ENCODE measurements around the gene NARF. TPM values are rescaled to one million over a fixed set of nuclear protein-coding genes. Genes with fewer than 3 reads are reported as not detected.

The NARF gene
- total RNA-seq, 1 experiment from 2014 or later, result 59.5 TPM

DNA sequence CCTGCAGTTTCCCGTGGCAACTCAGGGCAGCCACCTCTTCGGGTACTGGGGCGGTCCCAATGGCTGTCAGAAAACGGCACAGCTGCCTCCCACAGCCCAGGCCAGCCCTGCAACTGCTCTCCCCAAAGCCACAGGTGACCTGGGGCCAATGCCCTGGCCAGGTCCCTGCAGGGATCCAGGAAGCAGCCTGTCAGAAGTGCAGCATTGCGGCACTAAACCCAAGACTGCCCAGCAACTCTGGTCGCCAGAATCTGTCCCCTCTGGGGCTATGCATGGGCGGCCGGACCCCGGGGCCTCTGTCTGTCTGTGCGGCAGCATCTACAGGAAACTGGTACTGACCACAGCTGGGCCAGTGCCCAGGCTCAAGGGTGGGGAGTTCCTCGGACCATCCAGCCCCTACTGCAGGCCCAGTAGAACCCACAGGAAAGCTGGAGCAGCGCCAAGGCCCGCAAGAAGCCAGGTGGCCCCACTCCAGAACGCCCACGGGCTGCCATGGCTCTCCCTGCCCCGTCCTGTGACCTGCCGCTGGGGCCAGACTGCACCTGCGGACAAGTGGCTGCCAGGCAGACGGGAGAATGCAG lies 13.5 kb upstream of the NARF start:
- Histone ChIP-seq H3K4me2 (ENCODE audit: low read length) (no peak overlapping the region), H3K4me1 (ENCODE audit: insufficient read depth, low read length) (peaks cover 8% of the 10 kb centered on the region), H4K20me1 (ENCODE audit: low read length) (no peaks in the 10 kb centered on the region), H3K4me3 (ENCODE audit: low read length) (no peak overlapping the region), H2AFZ (ENCODE audit: low read length) (no peak overlapping the region), H3K9ac (ENCODE audit: low read length) (no peak overlapping the region), H3F3A (ENCODE audit: low read length, unreplicated experiment) (no peaks in the 10 kb centered on the region), H3K36me3 (ENCODE audit: low read depth, low read length) (no peaks in the 10 kb centered on the region), H3K27me3 (ENCODE audit: low read length) (no peaks in the 10 kb centered on the region), H3K27ac (ENCODE audit: low read length) (no peak overlapping the region), H3K79me2 (ENCODE audit: low read length) (peaks cover 11% of the 10 kb centered on the region), H3K9me3 (ENCODE audit: low read length) (no peaks in the 10 kb centered on the region), H3K9me2 (replicated peaks; ENCODE audit: low read length) (no peaks in the 10 kb centered on the region)
- POLR2A ChIA-PET (ENCODE audit: unreplicated experiment), result no interaction called here
- no peak for ATAC-seq
- no peak for TF ChIP-seq EZH2phosphoT487 (IDR thresholded peaks at IDR 0.05; ENCODE audit: borderline replicate concordance, low read length)
- TF ChIP-seq, protein P1, sequence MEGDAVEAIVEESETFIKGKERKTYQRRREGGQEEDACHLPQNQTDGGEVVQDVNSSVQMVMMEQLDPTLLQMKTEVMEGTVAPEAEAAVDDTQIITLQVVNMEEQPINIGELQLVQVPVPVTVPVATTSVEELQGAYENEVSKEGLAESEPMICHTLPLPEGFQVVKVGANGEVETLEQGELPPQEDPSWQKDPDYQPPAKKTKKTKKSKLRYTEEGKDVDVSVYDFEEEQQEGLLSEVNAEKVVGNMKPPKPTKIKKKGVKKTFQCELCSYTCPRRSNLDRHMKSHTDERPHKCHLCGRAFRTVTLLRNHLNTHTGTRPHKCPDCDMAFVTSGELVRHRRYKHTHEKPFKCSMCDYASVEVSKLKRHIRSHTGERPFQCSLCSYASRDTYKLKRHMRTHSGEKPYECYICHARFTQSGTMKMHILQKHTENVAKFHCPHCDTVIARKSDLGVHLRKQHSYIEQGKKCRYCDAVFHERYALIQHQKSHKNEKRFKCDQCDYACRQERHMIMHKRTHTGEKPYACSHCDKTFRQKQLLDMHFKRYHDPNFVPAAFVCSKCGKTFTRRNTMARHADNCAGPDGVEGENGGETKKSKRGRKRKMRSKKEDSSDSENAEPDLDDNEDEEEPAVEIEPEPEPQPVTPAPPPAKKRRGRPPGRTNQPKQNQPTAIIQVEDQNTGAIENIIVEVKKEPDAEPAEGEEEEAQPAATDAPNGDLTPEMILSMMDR (conservative IDR thresholded peaks at IDR 0.05; ENCODE audit: low read depth, low read length), result no peak
- no peak for TF ChIP-seq EZH2 (IDR thresholded peaks at IDR 0.05; ENCODE audit: low read length, unreplicated experiment)
- BruUV-seq (replicated peaks), result no TSS peak
- DNase-seq, result no peak
- CTCF ChIA-PET, result no interaction called here
- intact Hi-C loops (cut with micrococcal nuclease), result no loop called here

DNA sequence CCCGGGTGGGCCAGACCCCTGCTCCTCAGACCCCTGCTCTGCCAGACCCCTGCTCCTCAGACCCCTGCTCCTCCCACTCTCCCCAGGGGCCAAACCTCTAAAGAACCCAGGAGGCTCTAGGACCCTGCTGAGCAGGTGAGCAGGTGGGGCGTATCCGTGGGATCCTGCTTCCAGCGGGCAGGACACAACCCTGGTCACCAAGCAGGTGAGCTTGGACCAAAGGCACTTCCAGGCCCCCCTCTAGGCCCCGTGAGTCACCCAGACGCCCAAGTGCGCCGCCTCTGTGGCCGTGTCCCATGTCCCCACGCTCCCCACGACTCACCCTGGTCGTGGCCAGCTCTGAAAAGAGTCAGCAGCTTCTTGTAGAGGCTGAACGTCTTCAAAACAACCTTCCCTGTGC lies 13.0 kb upstream of the NARF start:
- no peaks in the 10 kb centered on the region for H3K9me2 ChIP-seq (replicated peaks; ENCODE audit: low read length)
- TF ChIP-seq, protein P1 (conservative IDR thresholded peaks at IDR 0.05; ENCODE audit: low read depth, low read length), result no peak
- TF ChIP-seq EZH2 (IDR thresholded peaks at IDR 0.05; ENCODE audit: low read length, unreplicated experiment), result no peak
- no peak for TF ChIP-seq EZH2phosphoT487 (IDR thresholded peaks at IDR 0.05; ENCODE audit: borderline replicate concordance, low read length)
- POLR2A ChIA-PET (ENCODE audit: unreplicated experiment), result no interaction called here
- H3K4me2 ChIP-seq (ENCODE audit: low read length), result no peak overlapping the region
- peaks cover 9% of the 10 kb centered on the region for H3K4me1 ChIP-seq (ENCODE audit: insufficient read depth, low read length)
- peaks cover 15% of the 10 kb centered on the region for H3K79me2 ChIP-seq (ENCODE audit: low read length)
- H2AFZ ChIP-seq (ENCODE audit: low read length), result no peak overlapping the region
- intact Hi-C loops (cut with micrococcal nuclease), result no loop called here
- no peaks in the 10 kb centered on the region for H3F3A ChIP-seq (ENCODE audit: low read length, unreplicated experiment)
- ATAC-seq, result no peak
- BruUV-seq (replicated peaks), result no TSS peak
- CTCF ChIA-PET, result no interaction called here
- H3K27me3 ChIP-seq (ENCODE audit: low read length), result no peaks in the 10 kb centered on the region
- H3K36me3 ChIP-seq (ENCODE audit: low read depth, low read length), result no peaks in the 10 kb centered on the region
- H3K9me3 ChIP-seq (ENCODE audit: low read length), result no peaks in the 10 kb centered on the region
- no peak overlapping the region for H3K9ac ChIP-seq (ENCODE audit: low read length)
- no peak for DNase-seq
- H3K4me3 ChIP-seq (ENCODE audit: low read length), result no peak overlapping the region
- no peaks in the 10 kb centered on the region for H4K20me1 ChIP-seq (ENCODE audit: low read length)
- no peak overlapping the region for H3K27ac ChIP-seq (ENCODE audit: low read length)

DNA sequence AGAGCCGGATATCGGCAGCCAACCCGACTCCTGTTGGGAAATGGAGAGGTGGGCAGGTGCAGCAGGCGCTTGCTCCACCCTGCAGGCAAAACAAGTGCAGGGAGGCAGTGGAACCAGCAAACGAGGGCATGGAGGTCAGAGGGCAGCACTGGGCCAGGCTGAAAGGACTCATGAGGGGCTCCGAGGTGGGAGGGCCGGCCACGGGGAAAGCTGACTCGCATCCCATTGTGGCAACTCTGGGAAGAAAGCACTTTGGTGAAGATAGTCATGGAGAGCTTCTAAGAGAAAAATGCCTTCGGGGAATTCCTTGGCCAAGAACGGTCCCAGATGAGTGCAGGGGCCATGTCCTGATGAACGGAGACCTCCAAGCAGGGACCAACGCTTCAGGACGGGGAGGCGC lies 12.4 kb upstream of the NARF start:
- POLR2A ChIA-PET (ENCODE audit: unreplicated experiment), result interaction anchor here (0.6 kb wide), 1 partner anchor 36 kb away, joined by 19 read pairs; no protein-coding TSS in a partner anchor
- CTCF ChIA-PET, result no interaction called here
- no TSS peak for BruUV-seq (replicated peaks)

More for the DNA sequence above, 12.4 kb upstream of the NARF start:
- Histone ChIP-seq H3K9ac (ENCODE audit: low read length) (no peak overlapping the region), H3K9me2 (replicated peaks; ENCODE audit: low read length) (no peaks in the 10 kb centered on the region), H3K79me2 (ENCODE audit: low read length) (peaks cover 15% of the 10 kb centered on the region), H3K4me1 (ENCODE audit: insufficient read depth, low read length) (peaks cover 11% of the 10 kb centered on the region), H3K9me3 (ENCODE audit: low read length) (no peaks in the 10 kb centered on the region), H4K20me1 (ENCODE audit: low read length) (no peaks in the 10 kb centered on the region), H3K4me2 (ENCODE audit: low read length) (no peak overlapping the region), H3K27me3 (ENCODE audit: low read length) (no peaks in the 10 kb centered on the region), H2AFZ (ENCODE audit: low read length) (no peak overlapping the region), H3F3A (ENCODE audit: low read length, unreplicated experiment) (no peaks in the 10 kb centered on the region), H3K4me3 (ENCODE audit: low read length) (no peak overlapping the region), H3K36me3 (ENCODE audit: low read depth, low read length) (no peaks in the 10 kb centered on the region), H3K27ac (ENCODE audit: low read length) (no peak overlapping the region)
- no peak for ATAC-seq
- TF ChIP-seq EZH2phosphoT487 (IDR thresholded peaks at IDR 0.05; ENCODE audit: borderline replicate concordance, low read length) (no peak), EZH2 (IDR thresholded peaks at IDR 0.05; ENCODE audit: low read length, unreplicated experiment) (no peak)
- DNase-seq, result no peak
- intact Hi-C loops (cut with micrococcal nuclease), result no loop called here
